GM11168 (cell line): Measurements from ENCODE around the gene ZNF132.
"Not testable (repeated sequence)": the region's sequence is repeated elsewhere in the genome, so short reads cannot be mapped to it uniquely, and the experiment has no call there.

Experiments used
- in situ Hi-C: fragments of 300-500 bp; cut with MboI; formaldehyde crosslinking; loops from one replicate; pipeline ENCODE4 v1.12.0; 2022; ENCODE audit warnings: low sequenced_read_pairs; ENCODE audit not compliant: unreplicated experiment

ZNF132 gene

GRCh38 chr19:58439576-58440554, at the start of gene ZNF132:
ZNF132 (minus strand) TSS chr19:58440153; CDS start chr19:58439821, 332 bp downstream.
- in situ Hi-C loops: no loop called here

GRCh38 chr19:58484349-58484748, 44.4 kb upstream of the ZNF132 start:
- in situ Hi-C loops: not testable (repeated sequence)

DNA sequence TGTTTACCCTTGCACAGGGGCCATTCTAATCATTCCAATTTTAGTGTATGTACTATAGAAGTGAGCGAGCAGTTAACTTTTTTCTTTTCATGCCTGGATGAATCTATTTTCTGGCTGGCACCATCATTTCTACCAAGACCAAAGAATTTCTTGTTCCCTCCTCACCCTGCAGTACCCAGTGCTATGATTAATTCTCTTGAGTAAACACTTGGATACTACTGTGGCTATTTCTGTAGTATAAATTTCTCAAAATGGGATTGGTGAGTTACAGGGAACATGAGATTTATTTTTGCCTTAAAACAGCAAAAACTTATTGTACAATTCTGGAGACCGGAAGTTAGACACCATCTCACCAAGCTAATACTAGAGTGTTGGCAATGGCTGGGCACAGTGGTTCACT, 43.8 kb upstream of the ZNF132 start:
- in situ Hi-C loops: no loop called here

DNA sequence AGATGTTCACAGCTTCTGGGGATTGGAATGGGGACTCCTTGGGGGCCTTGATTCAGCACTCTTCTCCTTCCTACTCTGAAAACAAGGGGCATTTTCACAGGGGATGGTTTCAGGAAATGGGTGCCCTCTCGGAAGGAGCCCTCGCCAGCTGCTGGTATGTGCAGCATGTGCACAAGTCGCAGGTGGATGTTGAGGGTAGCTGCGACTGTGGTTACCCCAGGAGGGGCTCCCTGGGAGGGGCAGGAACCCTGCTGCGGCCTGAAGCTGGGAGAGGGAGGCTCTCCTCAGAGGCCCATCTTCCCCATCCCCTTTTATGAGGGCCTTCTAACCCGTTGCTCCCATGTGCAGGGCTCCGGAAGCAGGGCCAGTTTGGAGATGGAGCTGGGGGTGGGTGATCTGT, 42.4 kb upstream of the ZNF132 start:
- in situ Hi-C loops: no loop called here

DNA sequence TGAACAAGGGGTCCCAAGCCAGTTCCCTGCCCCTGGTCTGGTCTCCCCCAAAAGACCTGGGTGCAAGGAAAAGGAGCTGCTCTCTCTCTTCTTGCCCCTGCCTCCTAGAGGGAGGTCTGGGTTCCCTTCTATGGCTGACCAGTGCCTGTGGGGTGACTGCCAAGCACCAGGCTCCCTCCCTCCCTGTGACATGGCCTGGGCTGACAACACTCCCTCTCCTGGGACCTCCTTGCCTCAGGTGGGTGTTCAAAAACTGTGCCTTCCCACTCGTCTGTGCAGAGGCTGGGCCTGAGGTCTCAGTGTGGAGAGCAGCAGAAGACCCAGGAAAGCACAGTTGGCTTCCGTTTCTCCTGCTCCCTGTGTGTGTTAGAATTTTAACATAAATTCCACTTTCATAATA, 40.9 kb upstream of the ZNF132 start:
- in situ Hi-C loops: no loop called here

DNA sequence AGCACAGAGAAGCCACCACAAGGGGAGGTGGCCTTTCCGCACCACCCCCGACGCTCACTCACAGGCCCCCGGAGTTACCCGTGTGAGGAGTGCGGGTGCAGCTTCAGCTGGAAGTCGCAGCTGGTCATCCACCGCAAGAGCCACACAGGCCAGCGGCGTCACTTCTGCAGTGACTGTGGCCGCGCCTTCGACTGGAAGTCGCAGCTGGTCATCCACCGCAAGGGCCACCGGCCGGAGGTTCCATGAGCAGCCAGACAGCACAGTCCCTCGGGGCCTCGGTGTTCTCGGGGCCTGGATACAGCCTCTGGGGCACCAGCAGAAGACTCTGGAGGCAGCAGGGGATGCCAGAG, 40.5 kb upstream of the ZNF132 start:
- in situ Hi-C loops: no loop called here

DNA sequence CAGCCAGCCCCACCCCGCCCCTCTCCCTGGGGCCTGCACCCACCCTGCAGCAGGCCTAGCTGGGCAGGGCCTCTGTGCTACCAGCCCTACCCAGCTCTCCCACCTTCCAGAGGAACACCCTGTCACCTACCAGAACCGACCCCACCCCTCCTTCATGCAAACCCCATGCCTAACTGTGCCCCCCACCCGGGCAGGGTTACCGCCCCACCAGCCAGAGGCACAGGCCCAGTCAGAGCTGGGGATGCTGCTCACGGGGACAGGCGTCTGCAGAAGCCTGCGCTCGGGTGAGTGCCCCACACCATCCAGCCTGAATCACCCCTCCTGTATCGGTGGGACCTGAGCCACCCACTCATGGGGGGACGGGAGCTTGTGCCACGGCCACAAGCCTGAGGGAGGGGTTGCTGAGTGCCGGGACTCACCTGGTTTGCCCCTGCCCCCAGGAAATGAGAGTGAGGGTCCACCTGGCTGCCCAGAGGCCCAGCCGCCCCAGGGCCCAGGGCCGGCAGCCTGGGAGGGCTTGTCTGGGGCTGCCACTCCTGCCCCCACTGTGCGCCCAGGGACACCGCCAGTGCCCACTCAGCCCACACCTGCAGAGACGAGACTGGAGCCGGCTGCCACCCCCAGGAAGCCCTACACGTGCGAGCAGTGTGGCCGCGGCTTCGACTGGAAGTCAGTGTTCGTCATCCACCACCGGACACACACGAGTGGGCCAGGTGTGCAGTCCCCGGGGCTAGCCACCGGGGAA, 40.0 kb upstream of the ZNF132 start:
- in situ Hi-C loops: no loop called here

GRCh38 chr19:58479303-58479702, 39.4 kb upstream of the ZNF132 start:
- in situ Hi-C loops: no loop called here

DNA sequence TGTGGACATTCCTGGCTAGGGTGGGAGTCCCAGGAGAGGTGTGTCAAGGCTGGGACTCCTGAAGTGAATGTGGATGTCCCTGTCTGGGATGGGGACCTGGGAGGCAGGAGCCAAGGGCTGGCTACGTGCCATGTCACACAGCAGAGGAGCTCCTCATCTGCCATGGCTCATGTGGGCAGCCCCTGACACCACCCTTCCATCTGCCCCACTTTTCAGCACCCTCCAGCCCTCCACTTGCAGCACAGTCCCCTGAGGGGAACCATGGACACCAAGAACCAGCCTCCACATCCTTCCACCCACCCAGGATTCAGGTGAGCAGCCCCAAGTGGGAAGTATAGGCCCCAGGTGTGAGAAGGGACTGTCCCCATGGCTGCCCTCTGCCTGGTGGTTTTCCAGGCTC, 37.9 kb upstream of the ZNF132 start:
- in situ Hi-C loops: no loop called here

- in situ Hi-C loops: no loop called here
Measured at GRCh38 chr19:58477130-58477529, 37.2 kb upstream of the ZNF132 start.

DNA sequence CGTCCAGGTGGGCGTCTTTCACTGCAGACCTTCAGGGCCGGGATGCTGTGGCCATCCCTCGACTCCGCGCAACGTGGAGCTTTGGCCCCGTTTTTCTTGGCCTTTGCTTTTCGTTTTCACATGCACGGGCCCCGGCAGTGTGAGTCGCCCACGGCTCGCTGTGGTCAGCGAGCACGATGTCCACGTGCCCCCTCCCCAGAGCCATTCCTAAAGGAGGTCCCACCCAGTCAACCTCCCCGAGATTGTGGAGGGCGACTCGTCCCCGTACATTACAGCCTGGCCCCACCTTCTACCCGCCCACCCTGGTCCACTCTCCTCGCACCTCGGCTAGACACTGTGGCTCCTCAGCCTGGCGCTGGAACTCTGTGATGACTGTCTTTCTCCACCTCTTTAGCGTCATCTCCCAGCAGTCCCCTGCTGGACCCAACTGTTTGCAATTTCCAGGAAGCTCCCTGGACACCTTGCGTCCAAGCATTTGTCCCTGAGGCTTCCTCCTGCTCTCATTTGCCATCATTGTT, 36.6 kb upstream of the ZNF132 start:
- in situ Hi-C loops: no loop called here

DNA sequence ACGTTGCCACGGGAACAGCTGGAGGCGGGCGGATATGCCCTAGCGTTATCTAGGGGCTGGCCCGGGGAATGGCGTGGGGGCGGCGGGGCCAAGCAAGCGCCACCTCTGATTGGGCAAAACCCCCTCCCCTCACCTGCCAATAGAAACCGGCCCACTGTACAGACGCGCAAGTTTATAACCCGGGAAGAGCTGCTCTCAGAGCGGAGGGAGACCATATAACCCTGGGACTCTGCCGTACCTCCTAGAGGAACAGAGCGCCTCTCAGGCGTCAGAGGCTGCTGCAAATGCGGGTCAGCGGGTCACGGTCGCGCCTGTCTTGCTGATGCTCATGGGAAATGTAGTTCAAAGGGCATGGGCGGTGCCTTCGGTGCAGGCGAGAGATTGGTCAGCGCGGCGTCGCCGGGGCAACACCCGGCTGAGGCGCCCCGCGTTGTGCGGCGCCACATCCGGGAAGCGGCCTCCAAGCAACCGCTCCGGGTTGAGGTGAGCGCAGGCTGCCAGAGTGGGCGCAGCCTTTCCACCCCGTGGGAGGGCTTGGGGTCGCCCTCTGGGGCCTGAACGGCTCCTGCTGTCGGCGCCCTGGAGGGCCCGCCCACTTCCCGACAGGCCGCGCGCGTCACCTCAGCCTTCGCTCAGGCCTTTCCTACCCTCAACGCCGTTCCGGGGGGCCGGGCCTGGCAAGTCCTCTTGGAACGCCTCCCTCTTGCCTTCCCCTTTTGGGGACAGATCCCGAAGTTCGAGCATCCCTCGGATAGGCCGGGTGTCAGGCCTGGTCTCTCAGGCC, 36.0 kb upstream of the ZNF132 start, which contains the start of gene ZNF446:
ZNF446 (plus strand) TSS at position 639 of the 784 bp plus-strand sequence. CDS start 867 bp downstream, outside the sequence.
- in situ Hi-C loops: no loop called here

- in situ Hi-C loops: no loop called here
Measured at GRCh38 chr19:58474997-58475713, 35.2 kb upstream of the ZNF132 start.

GRCh38 chr19:58474291-58474996, 34.5 kb upstream of the ZNF132 start:
- in situ Hi-C loops: no loop called here

GRCh38 chr19:58473775-58474174, 33.8 kb upstream of the ZNF132 start:
- in situ Hi-C loops: no loop called here

- in situ Hi-C loops: no loop called here
Measured at GRCh38 chr19:58471736-58472135, 31.8 kb upstream of the ZNF132 start.

- in situ Hi-C loops: not testable (repeated sequence)
Measured at GRCh38 chr19:58470837-58471543, 31.0 kb upstream of the ZNF132 start.

DNA sequence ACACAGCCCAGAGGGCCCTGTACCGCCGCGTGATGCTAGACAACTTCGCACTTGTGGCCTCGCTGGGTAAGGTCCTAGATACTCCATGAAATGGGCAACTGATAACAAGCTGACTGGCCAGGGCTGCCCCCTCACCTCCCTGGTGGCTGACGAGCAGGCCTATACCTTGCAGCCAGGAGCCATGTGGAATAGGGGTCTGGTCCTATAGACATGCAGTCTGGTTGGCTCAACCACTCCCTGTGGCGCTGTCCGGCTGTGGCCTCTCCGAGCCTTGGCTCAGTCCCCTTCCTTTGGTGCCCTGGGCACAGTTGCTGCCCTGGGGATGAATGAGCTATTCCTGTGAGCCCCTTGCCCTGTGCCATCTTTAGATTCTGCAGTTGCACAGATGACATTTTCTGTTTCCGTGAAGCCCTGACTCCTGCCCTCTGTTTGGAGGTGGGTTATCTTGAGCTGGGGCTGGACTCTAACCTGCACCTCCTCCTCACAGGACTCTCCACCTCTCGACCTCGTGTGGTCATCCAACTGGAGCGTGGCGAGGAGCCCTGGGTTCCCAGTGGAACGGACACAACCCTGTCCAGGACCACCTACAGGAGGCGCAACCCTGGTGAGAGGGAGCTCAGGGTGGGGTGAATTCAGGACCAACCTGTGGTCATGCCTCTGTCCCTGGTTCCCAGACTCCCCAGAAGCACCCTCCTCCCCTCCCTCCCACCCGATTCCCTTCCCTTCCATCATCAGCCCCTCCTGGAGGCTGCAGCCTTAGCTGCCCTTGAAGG, 29.5 kb upstream of the ZNF132 start:
- in situ Hi-C loops: no loop called here
